ENCODE results near the gene INAVA.
"Not testable (repeated sequence)": the region's sequence is repeated elsewhere in the genome, so short reads cannot be mapped to it uniquely, and the experiment has no call there.

Gene INAVA

GRCh38 chr1:200963076-200963475, 68.4 kb downstream of the INAVA start:
- no peak for DNase-seq (ENCODE audit: low spot score)

- not testable (repeated sequence) for DNase-seq (ENCODE audit: low spot score)
These were observed 69.2 kb downstream of the INAVA start for GRCh38 chr1:200963888-200964287.
